A673 (cell line): ENCODE results near the gene NUS1.

Source experiments
- EZH2 ChIP-seq: fragments of 200-600 bp; sonication (generic); IDR thresholded peaks from 2 replicates; pipeline ENCODE4 v1.6.1; 2017; ENCODE audit warnings: borderline replicate concordance, low read depth, mild to moderate bottlenecking, mixed read lengths, antibody characterized with exemption, low read length; ENCODE audit not compliant: poor library complexity, severe bottlenecking
- TF ChIP-seq, protein P1 (sequence below): fragments of 300-800, 200-600 bp; sonication (generic); conservative IDR thresholded peaks from 2 replicates; pipeline ENCODE4 v1.5.1; 2017; ENCODE audit warnings: low read depth, mild to moderate bottlenecking, antibody characterized with exemption, low read length, moderate library complexity, mixed read lengths

GRCh38 chr6:117642976-117643375 lies 32.3 kb upstream of the NUS1 start:
- TF ChIP-seq, protein P1, sequence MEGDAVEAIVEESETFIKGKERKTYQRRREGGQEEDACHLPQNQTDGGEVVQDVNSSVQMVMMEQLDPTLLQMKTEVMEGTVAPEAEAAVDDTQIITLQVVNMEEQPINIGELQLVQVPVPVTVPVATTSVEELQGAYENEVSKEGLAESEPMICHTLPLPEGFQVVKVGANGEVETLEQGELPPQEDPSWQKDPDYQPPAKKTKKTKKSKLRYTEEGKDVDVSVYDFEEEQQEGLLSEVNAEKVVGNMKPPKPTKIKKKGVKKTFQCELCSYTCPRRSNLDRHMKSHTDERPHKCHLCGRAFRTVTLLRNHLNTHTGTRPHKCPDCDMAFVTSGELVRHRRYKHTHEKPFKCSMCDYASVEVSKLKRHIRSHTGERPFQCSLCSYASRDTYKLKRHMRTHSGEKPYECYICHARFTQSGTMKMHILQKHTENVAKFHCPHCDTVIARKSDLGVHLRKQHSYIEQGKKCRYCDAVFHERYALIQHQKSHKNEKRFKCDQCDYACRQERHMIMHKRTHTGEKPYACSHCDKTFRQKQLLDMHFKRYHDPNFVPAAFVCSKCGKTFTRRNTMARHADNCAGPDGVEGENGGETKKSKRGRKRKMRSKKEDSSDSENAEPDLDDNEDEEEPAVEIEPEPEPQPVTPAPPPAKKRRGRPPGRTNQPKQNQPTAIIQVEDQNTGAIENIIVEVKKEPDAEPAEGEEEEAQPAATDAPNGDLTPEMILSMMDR = no peak
- TF ChIP-seq EZH2 = no peak
